Thyroid gland (tissue), 4 donors: ENCODE data around the gene FAM149B1. TPM values are rescaled to one million over a fixed set of nuclear protein-coding genes. Genes with fewer than 3 reads are reported as not detected.

Experiments
- DNase-seq, 2 donors: peaks; one replicate each; pipeline ENCODE4 v3.0.0-alpha.2; 2019
- H3K27ac ChIP-seq, 3 donors: fragments of 200-600 bp; sonication (generic); 1 replicate in 2 of 3; 2 replicates in 1 of 3; pipeline ENCODE4 v1.5.1; 2016 to 2019; ENCODE audit warnings: mild to moderate bottlenecking in 1 of 3, moderate library complexity in 1 of 3
- H3K27me3 ChIP-seq: fragments of 200-600 bp; sonication (generic); one replicate; pipeline ENCODE4 v1.5.1; 2019
- H3K36me3 ChIP-seq, 2 donors: fragments of 200-600 bp; sonication (generic); one replicate each; pipeline ENCODE4 v1.5.1; 2016 to 2019
- H3K4me1 ChIP-seq, 2 donors: fragments of 200-600 bp; sonication (generic); one replicate each; pipeline ENCODE4 v1.5.1; 2017 to 2019
- H3K4me3 ChIP-seq, 3 donors: fragments of 200-600 bp; sonication (generic); replicated peaks in 1 of 3; 1 replicate in 2 of 3; 2 replicates in 1 of 3; pipeline ENCODE4 v1.5.1; 2016; ENCODE audit warnings: mild to moderate bottlenecking in 1 of 3
- H3K9me3 ChIP-seq: fragments of 200-600 bp; sonication (generic); one replicate; pipeline ENCODE4 v1.5.1; 2017
- POLR2A ChIP-seq, 2 donors: fragments of 450-650 bp; IDR thresholded peaks; one replicate each; pipeline ENCODE4 v1.6.1; 2017; ENCODE audit warnings: antibody characterized with exemption in 2 of 2, mild to moderate bottlenecking in 2 of 2, moderate library complexity in 1 of 2
- WGBS, 2 donors: methylation state at CpG; one replicate each; pipeline ENCODE4 v1.1.5; 2017; 5-methylcytosine and 5-hydroxymethylcytosine counted together
- intact Hi-C: fragments of 100-400 bp; cut with DNase I; formaldehyde crosslinking; loops from one replicate; pipeline ENCODE4 v1.15.1; 2023
- total RNA-seq, 4 donors: library from RNA; depleted of rRNA; stranded (reverse); fragments of >200 nt; gene quantifications; one replicate each; pipeline ENCODE4 v1.2.3, GENCODE V29; 2016
- TF ChIP-seq, protein P1 (sequence below), 6 experiments: fragments of 200-600 bp in 3 of 6; fragments of 450-650 bp in 3 of 6; sonication (generic) in 3 of 6; IDR thresholded peaks; one replicate each; pipeline ENCODE4 v1.5.1; 2016 to 2019; ENCODE audit warnings: antibody characterized with exemption in 6 of 6, mild to moderate bottlenecking in 2 of 6, inconsistent platforms in 1 of 6, moderate library complexity in 1 of 6

The FAM149B1 gene
- total RNA-seq, 4 donors from 2014 or later = 20.2 to 21.4 (median 20.9) TPM

- no peak for DNase-seq
- H3K4me1 ChIP-seq = no peaks in the 10 kb centered on the region
- no peaks in the 10 kb centered on the region for H3K9me3 ChIP-seq
- intact Hi-C loops = no loop called here
- no peak for TF ChIP-seq POLR2A (IDR thresholded peaks at IDR 0.05)
- TF ChIP-seq, protein P1, sequence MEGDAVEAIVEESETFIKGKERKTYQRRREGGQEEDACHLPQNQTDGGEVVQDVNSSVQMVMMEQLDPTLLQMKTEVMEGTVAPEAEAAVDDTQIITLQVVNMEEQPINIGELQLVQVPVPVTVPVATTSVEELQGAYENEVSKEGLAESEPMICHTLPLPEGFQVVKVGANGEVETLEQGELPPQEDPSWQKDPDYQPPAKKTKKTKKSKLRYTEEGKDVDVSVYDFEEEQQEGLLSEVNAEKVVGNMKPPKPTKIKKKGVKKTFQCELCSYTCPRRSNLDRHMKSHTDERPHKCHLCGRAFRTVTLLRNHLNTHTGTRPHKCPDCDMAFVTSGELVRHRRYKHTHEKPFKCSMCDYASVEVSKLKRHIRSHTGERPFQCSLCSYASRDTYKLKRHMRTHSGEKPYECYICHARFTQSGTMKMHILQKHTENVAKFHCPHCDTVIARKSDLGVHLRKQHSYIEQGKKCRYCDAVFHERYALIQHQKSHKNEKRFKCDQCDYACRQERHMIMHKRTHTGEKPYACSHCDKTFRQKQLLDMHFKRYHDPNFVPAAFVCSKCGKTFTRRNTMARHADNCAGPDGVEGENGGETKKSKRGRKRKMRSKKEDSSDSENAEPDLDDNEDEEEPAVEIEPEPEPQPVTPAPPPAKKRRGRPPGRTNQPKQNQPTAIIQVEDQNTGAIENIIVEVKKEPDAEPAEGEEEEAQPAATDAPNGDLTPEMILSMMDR (IDR thresholded peaks at IDR 0.05) = no peak
- no peak overlapping the region for H3K4me3 ChIP-seq
- no peak overlapping the region for H3K27ac ChIP-seq
- WGBS, 2 donors = 99 to 100% methylated on average over 3 of the region's 3 CpGs
- H3K27me3 ChIP-seq = no peaks in the 10 kb centered on the region
- peaks cover 33 to 55% of the 10 kb centered on the region in 2 donors for H3K36me3 ChIP-seq
Measured at GRCh38 chr10:73152009-73152408, 15.9 kb upstream of the FAM149B1 start.

DNA sequence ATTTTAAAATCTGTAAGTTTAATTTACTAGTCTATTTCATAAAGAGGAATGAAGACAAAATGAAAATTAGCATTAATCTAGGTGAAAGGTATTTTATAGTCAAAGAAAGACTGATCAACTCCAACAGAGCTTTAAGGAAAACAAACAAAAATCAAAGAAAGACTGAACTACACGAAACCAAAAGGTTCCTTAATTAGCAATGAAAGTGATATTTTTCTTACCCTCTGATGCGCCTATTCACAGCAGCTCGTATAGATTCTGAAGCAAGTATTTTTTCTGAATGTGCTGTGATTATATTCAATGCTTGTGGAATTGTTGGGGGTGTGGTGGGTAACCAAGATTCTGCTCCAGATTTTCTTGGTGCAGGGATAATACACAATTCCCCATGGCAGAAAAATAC lies 11.9 kb upstream of the FAM149B1 start:
- TF ChIP-seq, protein P1 (IDR thresholded peaks at IDR 0.05) = no peak
- TF ChIP-seq POLR2A (IDR thresholded peaks at IDR 0.05) = no peak
- 94 to 95% methylated on average over 3 of the region's 3 CpGs for WGBS, 2 donors
- H3K27ac ChIP-seq = no peak overlapping the region
- no peak for DNase-seq
- no peaks in the 10 kb centered on the region for H3K4me1 ChIP-seq
- intact Hi-C loops = no loop called here
- H3K36me3 ChIP-seq = peaks cover 22 to 44% of the 10 kb centered on the region in 2 donors
- no peaks in the 10 kb centered on the region for H3K27me3 ChIP-seq
- no peaks in the 10 kb centered on the region for H3K9me3 ChIP-seq
- H3K4me3 ChIP-seq = no peak overlapping the region

GRCh38 chr10:73159038-73159648 lies 8.8 kb upstream of the FAM149B1 start:
- 14 to 21% methylated on average over 5 of the region's 5 CpGs for WGBS, 2 donors
- TF ChIP-seq, protein P1 (IDR thresholded peaks at IDR 0.05) = peak in 5 of 6 experiments; percentile 51 to 76 (median 64)
- no peak for TF ChIP-seq POLR2A (IDR thresholded peaks at IDR 0.05)
- no peak overlapping the region for H3K4me3 ChIP-seq
- no peak overlapping the region for H3K27ac ChIP-seq
- no peaks in the 10 kb centered on the region for H3K27me3 ChIP-seq
- H3K4me1 ChIP-seq = no peaks in the 10 kb centered on the region
- DNase-seq = peak; percentile 48 to 61
- no peaks in the 10 kb centered on the region for H3K9me3 ChIP-seq
- H3K36me3 ChIP-seq = peaks cover 18 to 27% of the 10 kb centered on the region in 2 donors
- intact Hi-C loops = no loop called here

GRCh38 chr10:73161079-73161478 lies 6.8 kb upstream of the FAM149B1 start:
- Histone ChIP-seq H3K9me3 (no peaks in the 10 kb centered on the region), H3K27me3 (no peaks in the 10 kb centered on the region), H3K4me3 (no peak overlapping the region), H3K4me1 (peaks cover 0 to 7% of the 10 kb centered on the region in 2 donors), H3K36me3 (peaks cover 6 to 15% of the 10 kb centered on the region in 2 donors), H3K27ac (no peak overlapping the region)
- no peak for TF ChIP-seq POLR2A (IDR thresholded peaks at IDR 0.05)
- TF ChIP-seq, protein P1 (IDR thresholded peaks at IDR 0.05) = no peak
- DNase-seq = no peak
- WGBS, 2 donors = 91 to 95% methylated on average over 1 of the region's 1 CpG
- intact Hi-C loops = loop anchor here (10.0 kb wide), 1 partner anchor 584 kb away; the partner anchor contains the start of gene SEC24C

GRCh38 chr10:73161662-73162061 lies 6.3 kb upstream of the FAM149B1 start:
- 94 to 95% methylated on average over 3 of the region's 3 CpGs for WGBS, 2 donors
- intact Hi-C loops = loop anchor here (10.0 kb wide), 1 partner anchor 583 kb away; the partner anchor contains the start of gene SEC24C
- Histone ChIP-seq H3K4me1 (peaks cover 0 to 13% of the 10 kb centered on the region in 2 donors), H3K4me3 (no peak overlapping the region), H3K9me3 (no peaks in the 10 kb centered on the region), H3K27ac (no peak overlapping the region), H3K27me3 (no peaks in the 10 kb centered on the region), H3K36me3 (peaks cover 2 to 11% of the 10 kb centered on the region in 2 donors)
- no peak for DNase-seq
- TF ChIP-seq, protein P1 (IDR thresholded peaks at IDR 0.05) = no peak
- TF ChIP-seq POLR2A (IDR thresholded peaks at IDR 0.05) = no peak
